HG03378 (cell line): ENCODE measurements around the gene RRP1B.
"Not testable (repeated sequence)": the region's sequence is repeated elsewhere in the genome, so short reads cannot be mapped to it uniquely, and the experiment has no call there.

Source experiments
- ATAC-seq: cut with Tn5 transposase; IDR thresholded peaks from one replicate; pipeline ENCODE4 v1.9.1; 2021; ENCODE audit warnings: mild to moderate bottlenecking, moderate library complexity; ENCODE audit not compliant: unreplicated experiment

The RRP1B gene

DNA sequence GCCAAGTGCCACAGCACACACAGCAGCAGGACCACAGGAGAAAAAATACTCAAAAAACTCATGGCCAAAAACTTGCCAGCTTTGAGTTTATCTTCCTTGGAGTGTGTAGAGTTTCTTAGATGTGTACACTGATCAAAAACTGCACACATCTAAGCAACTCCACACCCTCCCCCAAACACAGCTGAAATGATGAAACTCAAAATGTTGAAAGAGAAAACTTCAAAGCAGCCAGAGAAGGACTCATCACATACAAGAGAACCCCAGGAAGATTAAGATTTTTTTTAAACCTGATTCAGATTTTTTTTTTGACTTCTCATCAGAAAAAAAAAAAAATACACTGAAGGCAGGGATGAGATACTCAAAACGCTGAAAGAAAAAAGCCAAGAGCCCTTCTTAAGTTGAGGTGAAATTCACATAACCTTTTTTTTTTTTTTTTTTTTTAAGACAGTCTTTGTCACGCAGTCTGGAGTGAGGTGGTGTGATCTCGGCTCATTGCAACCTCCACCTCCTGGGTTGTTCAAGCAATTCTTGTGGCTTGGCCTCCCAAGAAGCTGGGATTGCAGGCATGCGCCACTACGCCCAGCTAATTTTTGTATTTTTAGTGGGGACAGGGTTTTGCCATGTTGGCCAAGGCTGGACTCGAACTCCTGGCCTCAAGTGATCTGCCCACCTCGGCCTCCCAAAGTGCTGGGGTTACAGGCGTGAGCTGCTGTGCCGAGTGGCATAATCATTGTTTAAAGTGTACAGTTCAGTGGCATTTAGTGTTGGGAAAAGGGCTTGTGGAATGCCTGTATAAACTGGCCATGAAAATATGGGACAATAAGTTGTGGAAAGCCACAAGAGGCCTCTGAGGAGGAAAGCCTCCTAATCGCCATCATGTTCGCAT is 38.6 kb downstream of the RRP1B start:
- ATAC-seq: no peak

DNA sequence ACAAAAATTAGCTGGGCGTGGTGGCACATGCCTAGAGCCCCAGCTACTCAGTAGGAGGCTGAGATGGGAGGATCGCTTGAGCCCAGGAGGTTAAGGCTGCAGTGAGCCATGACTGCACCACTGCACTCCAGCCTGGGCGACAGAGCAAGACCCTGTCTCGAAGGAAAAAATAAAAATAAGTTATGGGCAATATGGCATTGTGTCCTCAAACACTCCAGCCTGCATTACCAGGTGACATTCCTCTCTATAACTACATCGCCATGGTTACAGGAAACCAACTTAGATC is 40.1 kb downstream of the RRP1B start:
- not testable (repeated sequence) for ATAC-seq

- ATAC-seq: no peak
Observed at GRCh38 chr21:43699933-43700599, 40.7 kb downstream of the RRP1B start.

- no peak for ATAC-seq
Observed at GRCh38 chr21:43701936-43702784, 42.8 kb downstream of the RRP1B start.

GRCh38 chr21:43702785-43703034 is 43.4 kb downstream of the RRP1B start:
- ATAC-seq: no peak

DNA sequence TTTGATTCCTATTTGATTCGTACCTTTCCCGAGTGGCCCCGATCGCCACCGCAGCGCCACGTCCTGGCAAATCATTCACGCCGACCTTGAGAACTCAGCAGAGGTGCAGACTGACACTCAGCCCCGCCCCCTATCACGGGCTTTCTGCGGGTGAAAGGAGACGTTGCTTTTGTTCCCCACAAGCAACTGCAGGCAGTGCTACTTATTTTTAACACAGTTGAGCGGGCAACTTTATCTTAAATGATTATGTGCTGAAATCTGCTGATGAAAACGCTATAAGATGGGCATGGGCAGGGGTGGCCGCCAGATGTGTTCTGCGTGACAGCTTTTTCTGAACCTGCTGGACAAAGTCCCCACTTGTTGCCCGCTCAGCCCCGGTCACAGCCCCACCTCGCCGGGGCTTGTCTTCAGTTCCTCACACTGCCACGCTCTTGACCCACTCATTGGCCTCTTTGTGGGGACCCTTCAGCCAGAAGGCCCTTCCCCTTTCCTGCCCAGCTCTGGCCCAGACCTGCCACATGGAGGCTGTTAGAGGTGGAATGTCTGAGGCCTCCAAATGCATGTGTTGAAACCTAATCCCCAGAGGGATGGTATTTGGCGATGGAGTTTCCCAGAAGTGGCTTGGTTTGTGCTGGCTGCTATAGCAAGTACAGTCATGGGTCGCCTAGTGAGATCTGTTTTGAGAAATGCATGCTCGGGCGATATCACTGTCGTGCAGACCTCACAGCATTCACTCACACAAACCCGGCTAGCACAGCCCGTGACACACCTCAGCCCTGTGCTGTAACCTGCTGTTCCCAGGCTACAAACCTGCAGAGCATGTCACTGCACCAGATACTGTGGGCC is 43.9 kb downstream of the RRP1B start:
- no peak for ATAC-seq

DNA sequence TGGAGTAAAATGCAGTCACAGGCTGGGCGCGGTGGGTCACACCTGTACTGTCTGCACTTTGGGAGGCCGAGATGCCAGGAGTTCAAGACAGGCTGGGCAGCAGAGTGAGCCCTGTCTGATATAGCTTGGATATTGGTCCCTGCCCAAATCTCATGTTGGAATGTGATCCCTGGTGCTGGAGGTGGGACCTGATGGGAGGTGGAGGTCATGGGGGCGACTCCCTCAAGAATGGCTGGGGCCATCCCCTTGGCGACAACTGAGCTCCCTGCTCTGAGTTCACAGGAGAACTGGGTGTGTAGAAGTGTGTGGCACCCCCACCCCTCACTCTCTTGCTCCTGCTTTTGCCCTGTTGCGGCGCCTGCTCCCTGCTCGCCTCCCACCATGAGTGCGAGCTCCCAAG is 48.1 kb downstream of the RRP1B start:
- no peak for ATAC-seq

GRCh38 chr21:43708745-43709381 is 49.5 kb downstream of the RRP1B start:
- no peak for ATAC-seq

DNA sequence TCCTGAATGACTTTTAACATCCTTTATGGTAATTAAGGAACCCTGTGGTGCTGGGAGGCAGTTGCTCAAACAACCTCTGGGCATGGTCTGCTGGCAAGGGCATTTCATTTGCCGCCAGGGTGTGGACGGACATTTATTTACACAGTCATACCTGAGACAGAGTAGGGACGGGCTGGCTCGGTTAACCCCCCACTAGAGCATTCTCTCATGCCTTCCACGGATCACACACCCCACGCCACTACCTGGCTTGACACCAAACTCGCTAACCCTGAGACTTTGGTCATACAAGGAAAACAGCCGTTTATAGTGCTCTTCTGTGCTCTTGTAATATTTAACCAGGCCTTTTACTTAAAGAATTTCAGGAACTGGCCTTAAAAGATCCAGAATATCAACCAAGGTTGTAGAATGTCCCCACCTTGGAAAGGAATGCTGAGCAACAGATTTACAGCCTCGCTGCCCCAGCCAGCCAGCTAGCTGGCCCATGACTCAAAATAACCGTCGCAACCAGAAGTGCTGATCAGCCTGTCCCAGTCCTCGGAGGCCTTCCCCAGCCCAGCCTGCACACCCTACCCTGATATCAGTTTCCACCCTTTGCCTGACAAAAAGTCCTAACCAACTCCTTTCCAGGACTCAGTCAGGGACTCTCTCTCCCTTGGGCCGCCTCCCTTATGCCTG is 53.0 kb downstream of the RRP1B start:
- ATAC-seq: no peak

DNA sequence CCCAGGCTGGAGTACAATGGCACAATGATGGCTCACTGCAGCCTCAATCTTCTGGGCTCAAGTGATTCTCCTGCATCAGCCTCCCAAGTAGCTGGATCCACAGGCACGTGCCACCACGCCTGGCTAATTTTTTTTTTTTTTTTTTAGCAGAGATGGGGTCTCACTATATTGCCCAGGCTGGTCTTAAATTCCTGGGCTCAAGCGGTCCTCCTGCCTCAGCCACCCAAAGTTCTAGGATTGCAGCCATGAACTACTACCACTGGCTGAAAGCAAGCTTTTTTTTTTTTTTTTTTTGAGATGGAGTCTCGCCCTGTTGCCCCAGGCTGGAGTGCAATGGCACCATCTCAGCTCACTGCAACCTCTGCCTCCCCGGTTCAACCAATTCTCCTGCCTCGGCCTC is 53.8 kb downstream of the RRP1B start:
- ATAC-seq: not testable (repeated sequence)

DNA sequence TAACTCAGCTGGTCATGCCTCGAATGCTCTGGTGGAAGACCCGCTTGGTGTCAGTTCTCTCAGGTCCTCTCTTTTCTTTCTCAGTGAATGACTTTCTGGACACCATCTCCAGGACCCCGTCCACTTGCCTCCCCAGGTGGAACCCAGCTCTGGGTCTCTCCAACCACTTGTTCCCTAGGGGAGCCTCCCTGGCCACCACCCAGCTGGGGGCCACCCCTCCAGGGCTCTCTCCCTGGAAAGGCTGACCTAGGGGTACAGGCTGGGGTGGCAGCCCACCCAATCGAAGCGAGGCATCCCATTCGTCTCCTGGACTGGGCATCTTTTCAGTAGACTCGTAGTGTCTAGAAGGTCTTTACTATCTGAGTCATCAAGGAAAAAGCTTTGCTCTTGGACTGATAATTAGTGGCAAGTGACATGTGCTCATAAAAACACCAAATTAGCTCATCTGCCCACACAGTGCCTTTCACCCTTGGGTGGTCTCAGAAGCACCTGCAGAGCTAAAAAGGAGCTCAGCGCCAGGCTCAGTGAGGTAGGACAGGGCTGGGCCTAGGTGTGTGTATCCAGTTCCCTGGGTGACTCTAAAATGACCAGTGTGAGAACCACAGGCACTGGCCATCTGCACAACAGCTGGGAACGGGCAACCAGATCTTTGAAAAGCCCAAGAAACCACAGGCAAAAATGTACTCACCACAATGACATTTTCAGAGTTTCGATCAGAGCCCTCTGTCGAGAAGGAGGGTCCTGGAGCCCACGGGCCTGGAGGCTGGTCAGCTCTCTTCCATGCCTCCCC is 57.2 kb downstream of the RRP1B start:
- ATAC-seq: peak; percentile 57

DNA sequence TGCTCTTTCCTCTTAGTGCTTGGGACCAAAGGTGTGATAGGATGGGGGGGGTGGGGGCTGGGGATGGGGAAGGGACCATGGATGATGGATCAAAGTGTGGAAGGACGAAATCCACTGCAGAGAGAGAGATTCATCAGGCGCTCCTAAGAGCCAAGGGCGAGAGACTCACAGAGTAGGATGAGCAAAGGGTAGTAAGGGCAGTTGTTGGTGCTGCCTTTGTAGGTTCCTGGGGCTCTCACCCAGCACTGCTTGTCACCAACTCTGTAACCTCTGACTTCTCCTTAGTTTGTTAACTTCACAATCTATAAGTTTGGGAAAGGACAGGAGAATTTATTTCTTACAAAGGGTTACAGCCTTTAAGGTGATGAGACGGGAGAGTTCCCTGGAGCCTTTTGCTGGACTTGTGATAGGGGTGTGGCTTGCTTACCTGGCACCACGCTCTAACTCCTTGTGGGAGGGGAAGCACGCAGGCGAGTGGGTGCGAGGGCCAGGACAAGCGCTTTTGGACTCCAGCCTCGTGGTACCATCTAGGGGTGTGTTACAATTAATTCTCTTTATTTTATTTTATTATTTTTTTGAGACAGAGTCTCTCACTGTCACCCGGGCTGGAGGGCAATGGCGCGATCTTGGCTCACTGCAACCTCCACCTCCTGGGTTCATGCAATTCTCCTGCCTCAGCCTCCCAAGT is 58.0 kb downstream of the RRP1B start:
- ATAC-seq: peak; percentile 10

- no peak for ATAC-seq
Observed at GRCh38 chr21:43717967-43718871, 58.9 kb downstream of the RRP1B start.

DNA sequence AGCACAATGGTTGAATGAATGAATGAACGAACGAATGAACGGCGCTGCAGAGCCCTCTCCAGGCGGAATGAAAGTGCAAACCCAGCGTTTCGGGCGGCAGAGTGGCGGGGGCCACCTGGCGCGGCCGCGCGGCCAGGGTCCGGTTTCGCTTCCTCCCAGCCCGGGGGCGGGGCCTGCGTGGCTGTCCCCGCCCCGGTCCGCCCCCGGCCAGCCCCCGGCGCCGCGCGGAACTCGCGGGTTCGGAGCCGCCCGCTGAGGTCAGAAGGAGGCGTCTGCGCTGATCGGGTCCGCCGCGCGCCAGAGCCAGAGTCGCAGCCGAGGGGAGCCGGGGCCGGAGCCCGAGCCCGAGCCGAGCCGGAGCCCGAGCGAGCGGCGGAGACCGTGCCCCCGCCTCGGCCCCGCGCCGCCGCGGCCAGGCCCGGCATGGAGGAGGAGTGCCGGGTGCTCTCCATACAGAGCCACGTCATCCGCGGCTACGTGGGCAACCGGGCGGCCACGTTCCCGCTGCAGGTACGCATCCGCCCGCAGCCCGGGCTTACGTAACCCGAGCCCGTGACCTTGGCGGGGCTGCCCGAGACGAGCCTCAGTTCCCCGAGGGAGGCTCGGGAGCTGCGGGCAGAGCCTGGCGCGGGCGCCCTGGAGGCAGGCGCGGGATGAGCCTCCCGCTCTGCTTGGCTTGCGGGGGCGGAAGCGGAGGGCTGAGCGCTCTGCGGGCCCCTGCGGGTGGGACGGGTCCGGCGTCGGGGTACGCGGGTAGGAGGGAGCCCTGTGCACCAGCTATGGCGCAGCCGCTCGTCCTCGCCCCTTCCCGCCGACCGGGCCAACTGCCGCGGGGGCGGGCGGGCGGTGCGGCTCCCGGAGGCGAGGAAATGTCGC is 59.8 kb downstream of the RRP1B start, which contains the start of gene PDXK:
TSS of gene PDXK (plus strand) at position 258 of the 876 bp plus-strand sequence. CDS start at position 424, 166 bp downstream.
- ATAC-seq: peak; percentile 36

- ATAC-seq: no peak
Observed at GRCh38 chr21:43719748-43720538, 60.6 kb downstream of the RRP1B start.
